Stimulated activated CD8-positive, alpha-beta memory T cell treated with anti-CD3 and anti-CD28 coated beads, Interleukin-4, amount 100 ng/mL, for 24 hours (primary cell): ENCODE data around the gene ARRDC1.

Experiments used
- DNase-seq: peaks from one replicate; pipeline ENCODE4 v3.0.0-alpha.2; 2020; ENCODE audit warnings: low read depth

The ARRDC1 gene

DNA sequence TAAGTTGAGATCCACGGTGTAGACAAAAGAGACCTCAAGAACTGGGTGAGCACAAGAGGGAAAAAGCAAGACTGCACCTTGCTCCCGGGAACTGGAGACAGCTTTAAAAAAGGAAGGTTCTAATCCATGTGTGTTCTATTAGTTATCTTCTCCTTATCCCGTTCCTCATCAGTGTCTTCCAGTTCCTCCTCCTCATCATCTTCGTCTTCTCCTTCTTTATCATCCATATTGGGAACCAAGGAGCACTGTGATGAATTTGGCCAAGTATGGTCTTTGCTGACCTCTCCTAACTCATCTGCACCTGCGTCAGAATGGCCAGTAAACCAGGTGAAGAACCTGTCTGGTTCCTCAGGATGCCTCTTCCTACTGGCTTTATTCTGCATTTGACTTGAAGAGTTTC is 35.4 kb downstream of the ARRDC1 start:
- DNase-seq = no peak

DNA sequence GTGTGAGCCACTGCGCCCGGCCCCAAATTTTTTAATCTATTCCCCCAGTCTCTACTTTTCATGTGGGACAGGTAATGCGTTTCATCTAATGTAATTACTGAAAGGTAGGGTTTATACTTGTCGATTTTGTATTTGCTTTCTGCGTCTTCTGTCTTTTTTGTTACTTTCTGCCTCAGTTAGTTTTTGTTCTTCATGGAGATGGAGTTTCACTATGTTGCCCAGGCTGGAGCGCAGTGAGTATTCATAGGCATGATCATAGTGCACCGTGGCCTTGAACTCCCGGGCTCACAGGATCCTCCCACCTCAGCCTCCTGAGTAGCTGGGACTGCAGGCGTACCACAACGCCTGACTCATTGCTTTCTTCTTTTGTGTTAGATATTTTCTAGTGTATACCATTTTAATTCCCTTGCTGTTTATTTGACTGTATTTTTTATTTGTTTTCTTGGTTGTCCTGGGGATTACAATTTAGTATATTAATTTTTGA is 36.7 kb downstream of the ARRDC1 start:
- no peak for DNase-seq

DNA sequence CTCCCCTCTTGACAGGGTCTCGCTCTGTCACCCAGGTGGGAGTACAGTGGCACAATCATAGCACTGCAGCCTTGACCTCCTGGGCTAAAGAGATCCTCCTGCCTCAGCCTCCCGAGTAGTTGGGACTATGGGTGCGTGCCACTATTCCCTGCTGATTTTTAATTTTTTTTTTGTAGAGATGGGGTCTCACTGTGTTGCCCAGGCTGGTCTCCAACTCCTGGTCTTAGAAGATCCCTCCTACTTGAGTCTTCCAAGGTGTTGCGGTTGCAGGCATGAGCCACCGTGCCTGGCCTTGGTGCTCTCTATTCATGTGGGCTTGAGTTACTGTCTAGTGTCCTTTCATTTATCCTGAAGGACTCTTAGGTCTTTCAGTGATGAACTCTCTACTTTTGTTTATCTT is 37.4 kb downstream of the ARRDC1 start:
- no peak for DNase-seq

DNA sequence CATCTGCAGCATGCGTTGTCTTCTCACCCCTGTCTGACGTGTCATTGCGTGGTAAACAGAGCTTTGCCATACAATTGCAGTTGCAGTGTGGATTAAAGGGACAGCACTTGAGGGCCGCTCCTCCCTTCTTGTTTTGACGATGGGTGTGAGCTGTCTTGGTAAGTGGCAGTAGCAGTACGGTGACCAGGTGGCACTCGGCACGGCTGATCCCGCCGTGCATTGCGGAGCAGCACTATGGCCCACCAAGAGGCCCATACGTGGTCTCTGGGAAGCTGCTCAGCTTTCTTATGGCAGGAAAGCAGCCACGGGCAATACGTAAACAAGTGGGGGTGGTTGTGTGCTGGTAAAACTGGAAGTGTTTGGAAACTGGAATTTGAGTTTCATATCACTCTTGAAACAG is 38.4 kb downstream of the ARRDC1 start:
- no peak for DNase-seq

DNA sequence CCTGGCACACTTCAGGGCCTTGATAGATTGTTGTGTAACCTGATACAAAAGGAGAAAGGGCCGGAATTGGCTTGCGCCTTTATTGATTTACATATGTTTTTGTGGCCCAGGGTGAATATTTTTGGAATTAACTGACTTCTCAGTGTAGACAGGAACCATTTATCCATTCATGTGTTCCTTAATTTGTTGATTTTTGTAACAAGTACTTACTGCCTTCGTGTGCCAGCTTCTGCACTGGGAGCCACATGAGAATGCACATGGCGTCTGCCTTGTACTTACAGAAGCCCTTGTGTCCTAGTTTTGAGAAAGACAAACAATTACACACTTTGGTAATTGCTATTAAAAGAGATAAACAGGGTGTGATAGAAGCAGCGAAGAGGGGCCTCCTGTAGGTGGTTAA is 39.7 kb downstream of the ARRDC1 start:
- no peak for DNase-seq

DNA sequence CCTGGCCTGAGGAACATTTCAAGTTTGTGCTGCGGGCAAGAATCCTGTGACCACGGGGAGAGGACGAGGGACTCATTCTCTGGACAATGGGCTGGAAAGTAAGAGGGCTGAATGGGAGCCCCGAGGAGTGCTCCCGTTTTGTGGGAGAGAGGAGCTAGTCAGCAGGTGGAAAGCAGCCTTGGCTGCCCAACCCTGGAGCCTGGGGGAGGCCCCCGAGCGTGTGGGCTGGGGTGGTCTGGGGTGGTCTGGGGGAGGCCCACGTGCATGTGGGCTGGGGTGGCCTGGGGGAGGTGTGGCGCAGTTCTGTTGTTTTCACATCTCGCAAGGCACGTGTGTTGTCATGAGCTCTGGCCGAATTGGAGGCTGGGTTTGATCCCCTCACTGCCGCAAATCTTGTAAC is 40.9 kb downstream of the ARRDC1 start:
- DNase-seq = no peak

DNA sequence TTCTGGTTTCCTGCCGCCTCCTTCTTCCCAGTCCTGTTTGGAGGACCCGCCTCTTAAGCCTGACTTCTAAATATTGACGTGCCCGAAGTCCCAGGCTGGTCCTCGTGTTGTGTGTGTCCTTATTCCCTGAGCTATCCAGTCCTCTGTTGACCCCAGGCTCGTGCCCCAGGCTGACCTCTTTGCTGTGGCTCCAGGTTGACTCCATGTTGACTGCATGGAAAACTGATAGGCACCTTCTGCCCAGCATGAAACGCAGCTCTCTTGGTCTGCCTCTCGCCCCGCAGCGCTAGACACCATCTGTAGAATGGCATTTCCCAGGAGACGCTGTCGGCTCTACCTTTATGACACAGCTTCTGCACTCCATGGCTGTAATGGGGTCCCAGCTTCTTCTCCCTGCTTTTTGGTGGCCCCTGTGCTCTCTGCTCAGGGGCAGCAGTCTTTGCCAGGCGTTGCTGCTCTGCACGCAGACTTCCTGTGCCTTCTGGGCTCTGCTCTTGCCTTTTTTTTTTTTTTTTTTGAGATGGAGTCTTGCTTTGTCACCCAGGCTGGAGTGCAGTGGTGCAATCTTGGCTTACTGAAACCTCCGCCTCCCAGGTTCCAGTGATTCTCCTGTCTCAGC is 41.7 kb downstream of the ARRDC1 start:
- no peak for DNase-seq

DNA sequence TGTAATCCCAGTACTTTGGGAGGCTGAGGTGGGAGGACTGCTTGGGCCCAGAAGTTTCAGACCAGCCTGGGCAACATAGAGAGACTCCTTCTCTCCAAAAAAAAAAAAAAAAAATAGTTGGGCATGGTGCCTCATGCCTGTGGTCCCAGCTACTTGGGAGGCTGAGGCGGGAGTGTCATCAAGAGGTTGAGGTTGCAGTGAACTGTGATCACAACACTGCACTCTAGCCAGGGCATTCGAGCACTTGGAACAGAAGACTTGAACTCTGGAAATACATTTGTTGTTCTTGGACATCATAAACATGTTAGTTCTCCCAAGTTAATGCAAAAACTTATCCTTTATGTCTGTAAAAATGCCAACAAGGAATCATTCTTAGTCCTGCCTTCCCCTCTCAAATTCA is 42.9 kb downstream of the ARRDC1 start:
- no peak for DNase-seq

DNA sequence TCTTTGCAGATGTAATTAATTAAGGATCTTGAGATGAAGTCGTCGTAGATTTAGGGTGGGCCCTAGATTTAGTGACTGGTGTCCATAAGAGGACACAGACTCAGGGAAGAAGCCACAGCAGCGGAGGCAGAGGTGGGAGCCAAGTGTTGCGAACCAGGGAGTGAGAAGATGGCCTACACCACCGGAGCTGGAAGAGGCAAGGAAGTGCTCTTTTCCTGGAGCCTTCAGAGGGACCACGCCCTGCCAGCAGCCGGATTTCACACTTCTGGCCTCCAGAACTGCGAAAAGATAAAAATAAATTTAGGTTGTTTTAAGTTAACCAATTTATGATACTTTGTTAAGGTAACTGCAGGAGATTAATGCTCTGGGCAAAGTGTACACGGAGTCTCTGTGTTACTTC is 44.1 kb downstream of the ARRDC1 start:
- no peak for DNase-seq

DNA sequence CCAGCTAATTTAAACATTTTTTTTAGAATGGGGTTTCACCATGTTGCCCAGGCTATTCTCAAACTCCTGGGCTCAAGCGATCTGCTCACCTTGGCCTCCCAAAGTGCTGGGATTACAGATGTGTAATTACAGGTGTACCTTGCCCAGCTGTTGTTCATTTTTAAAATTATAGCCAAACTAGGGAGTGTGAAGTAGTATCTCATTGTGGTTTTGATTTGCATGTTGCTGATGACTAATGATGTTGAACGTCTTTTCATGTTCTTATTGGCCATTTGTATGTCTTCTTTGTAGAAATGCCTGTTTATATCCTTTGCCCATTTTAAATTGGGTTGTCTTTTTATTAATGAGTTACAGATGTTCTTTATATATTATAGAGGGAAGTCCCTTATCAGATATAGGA is 44.8 kb downstream of the ARRDC1 start:
- DNase-seq = no peak

DNA sequence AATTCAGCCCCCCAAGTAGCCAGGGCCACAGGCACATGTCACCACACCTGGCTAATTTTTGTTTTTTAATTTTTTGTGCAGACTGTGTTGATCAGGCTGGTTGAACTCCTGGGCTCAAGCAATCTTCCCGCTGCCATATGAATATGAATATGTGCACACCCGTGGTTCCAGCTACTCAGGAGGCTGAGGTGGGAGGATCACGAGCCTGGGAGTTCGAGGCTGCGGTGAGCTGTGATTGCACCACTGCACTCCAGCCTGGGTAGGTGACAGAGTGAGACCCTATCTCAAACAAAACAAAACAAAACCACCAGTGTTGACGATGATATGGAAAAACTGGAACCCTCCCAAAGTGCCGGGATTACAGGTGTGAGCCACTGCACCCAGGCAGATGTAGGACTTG is 45.3 kb downstream of the ARRDC1 start:
- no peak for DNase-seq

DNA sequence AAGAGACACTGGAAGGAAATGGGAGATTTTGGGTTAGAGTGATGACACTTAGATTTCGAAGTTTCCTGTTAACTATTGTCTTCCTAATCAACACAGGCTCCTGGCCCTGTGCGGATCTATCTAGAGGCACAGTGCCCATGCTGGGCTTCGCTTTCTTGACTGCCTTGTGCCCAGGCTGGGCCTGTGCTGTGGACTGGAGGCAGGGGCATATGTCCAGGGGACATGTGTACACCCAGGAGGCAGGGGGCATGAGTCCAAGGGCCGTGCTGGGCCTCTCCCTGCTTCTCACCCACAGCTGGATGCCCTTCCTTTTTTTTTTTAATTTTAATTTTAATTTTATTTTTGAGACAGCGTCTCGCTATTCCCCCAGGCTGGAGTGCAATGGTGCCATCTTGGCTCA is 50.9 kb downstream of the ARRDC1 start:
- no peak for DNase-seq

DNA sequence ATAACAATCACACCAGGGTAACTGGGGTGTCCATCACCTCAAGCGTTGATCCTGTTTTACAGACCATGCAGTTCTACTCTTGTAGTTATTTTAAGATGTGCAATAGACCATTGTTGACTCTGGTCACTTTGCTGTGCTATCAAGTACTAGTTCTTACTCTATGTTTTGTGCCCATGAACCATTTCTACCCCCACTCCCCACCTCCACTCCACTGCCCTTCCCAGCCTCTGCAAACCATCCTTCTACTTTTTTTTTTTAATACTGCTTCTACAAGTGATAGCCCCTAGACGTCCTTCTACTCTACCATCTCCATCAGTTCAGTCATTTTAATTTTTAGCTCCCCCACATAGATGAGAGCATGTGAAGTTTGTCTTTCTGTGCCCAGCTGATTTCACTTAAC is 52.1 kb downstream of the ARRDC1 start:
- DNase-seq = no peak

DNA sequence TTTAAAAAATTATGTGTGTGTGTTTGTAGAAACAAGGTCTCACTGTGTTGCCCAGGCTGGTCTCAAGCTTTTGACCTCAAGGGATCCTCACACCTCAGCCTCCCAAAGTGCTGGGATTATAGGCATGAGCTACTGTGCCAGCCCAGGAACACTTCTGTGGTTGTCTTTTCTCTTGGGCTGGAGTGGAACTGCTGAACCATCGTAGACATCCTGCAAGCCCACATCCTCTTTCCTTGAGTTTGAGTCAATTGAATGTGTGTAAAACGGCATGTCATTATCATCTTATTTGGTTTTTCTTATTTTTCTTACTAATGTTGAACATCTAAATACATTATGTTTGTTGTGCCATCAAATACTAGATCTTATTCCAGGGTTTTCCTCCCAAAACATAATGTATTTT is 53.3 kb downstream of the ARRDC1 start:
- no peak for DNase-seq

DNA sequence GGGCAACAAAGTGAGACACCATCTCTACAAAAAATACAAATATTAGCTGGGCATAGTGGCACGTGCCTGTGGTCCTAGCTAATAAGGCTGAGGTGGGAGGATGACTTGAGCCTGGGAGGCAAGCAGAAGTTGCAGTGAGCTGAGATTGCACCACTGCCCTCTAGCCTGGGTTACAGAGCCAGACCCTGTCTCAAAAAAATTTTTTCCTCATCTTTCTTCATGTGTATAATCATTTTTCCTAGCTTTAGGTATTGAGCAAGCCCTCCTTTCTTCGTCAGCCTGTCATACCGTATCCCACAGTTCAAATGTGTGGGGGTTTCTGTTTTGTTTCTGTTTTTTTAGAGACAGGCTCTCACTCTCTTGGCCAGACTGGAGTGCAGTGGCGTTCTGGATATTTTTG is 54.7 kb downstream of the ARRDC1 start:
- no peak for DNase-seq

DNA sequence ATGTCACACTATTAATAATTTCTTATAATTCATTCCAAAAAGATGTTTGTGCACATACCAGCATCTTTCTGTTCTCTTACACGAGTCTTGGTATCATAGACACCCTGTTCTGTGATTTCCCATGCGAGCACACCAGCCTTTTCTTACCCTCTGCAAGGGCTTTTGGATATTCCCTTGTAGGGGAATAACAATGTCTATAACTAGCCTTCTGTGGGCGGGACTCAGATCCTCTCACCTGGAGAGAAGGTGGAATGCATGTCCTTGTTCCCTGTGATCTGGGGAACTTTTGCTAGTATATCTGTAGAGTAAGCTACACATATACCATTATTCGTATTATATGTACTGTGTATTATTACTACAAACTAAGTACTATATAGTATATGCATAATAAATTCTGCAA is 58.1 kb downstream of the ARRDC1 start:
- DNase-seq = no peak

DNA sequence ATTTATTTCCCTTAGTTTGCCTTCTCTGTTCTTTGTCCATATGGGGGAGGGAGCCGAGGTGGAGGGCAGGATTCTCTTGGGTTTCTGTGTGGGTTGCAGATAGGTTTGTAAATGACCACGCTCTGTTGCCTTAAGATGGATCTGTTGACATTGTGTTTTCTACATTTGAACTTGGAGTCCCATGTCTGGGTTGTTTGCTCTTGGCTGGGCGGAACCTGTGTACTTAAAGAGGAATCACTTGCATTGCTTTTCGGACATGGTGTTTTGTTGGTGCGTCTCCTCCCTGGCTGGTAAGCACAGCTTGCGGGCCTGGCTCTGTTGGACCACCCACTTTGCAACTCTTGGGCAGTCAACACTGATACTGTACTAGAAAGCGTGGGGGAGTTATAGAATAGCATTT is 59.2 kb downstream of the ARRDC1 start:
- no peak for DNase-seq
